Measurements from ENCODE around the gene PARG.
"Not testable (repeated sequence)": the region's sequence is repeated elsewhere in the genome, so short reads cannot be mapped to it uniquely, and the experiment has no call there.

Gene PARG

DNA sequence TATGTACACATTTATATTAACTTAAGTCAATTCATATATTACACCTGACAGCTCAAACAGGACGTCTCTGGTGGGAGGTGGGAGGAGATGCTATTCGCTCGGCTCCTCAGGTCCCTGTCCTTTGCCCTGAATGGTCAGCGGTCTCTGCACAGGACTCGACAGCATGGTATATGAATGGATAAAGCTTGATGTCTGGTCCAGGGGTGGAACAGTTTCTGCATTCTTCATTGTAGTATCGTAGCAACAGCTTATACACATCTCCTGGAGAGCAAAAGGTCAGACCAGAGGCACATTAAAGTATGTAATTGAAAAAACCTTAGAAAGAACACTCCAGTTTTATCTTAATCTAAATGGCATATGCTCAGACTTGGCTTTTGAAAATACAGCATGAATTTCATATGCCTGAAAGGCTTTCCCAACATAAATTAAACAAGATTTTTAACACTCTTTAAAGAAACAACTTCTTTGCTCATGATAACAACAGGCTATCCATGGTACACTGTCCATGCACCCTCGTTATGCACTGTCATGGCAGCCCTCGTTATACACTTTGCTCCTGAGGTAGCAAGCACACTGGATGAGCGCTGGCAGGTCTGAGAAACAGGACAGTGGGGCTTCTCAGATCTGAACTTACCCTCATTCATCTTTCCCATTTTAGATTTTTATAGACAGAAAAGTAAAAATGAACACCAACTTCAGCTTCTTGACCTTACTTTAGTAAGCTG, 122.4 kb downstream of the PARG start:
- no peak for DNase-seq

DNA sequence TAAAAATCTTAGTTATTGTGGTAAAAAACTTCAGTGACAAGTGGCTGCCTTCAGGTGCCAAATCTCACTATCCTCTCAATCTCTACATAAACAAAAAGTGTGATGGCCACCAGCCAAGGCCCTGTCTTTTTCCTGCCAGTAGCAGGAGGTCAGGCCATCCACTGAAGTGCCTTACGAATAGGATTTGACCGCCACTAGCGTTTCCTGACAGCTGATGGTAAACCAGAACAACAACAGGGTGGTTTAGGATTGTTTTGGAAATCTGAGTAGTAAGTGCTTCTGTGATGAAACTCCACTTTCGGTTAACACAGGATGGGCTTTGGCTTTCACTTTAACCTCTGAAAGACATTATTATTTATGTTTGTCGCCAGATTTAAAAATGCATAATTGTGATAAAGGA, 124.0 kb downstream of the PARG start:
- no peak for DNase-seq

- no peak for DNase-seq
Observed at GRCh38 chr10:49803988-49804387, 137.8 kb downstream of the PARG start.

GRCh38 chr10:49798275-49798674, 143.6 kb downstream of the PARG start:
- DNase-seq = no peak

GRCh38 chr10:49791100-49791499, 150.7 kb downstream of the PARG start:
- no peak for DNase-seq

DNA sequence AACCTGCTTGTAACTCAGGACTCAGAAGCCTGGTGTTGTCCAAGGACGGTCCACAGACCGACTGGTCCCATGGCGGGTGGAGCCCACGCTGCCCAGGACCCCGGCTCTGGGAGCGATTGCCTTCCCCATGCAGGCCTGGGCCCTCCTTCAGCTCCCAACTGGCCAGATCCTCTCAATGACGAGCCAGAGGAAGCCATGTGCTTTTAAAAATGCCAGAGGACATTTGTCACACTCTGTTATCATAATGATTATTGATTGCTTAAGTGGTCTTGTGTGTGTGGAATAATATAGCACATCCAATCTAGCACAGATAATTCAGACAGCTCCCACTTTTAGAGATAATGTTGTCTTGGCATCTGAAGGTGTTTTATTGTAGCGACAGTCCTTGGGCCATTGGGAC, 157.1 kb downstream of the PARG start:
- no peak for DNase-seq

GRCh38 chr10:49783645-49784044, 158.2 kb downstream of the PARG start:
- no peak for DNase-seq

- no peak for DNase-seq
Observed at GRCh38 chr10:49781247-49781646, 160.6 kb downstream of the PARG start.

DNA sequence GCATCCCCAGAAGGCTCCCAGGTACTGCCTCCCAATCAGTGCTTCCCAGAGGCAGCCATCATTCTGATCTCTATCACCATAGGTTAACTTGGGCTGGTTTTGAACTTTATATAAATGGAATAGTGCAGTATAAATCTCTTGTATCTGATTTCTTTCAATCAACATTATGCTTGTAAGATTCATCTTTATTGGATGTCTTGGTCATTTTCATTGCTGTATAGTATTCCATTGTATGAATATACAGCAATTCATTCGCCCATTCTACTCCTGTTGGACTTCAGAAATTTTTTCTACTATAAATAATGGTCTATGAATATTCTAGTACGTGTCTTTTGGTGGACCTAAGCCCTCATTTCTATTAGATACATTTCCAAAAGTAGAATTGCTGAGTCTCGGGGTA, 163.6 kb downstream of the PARG start:
- DNase-seq = no peak

GRCh38 chr10:49776851-49777250, 165.0 kb downstream of the PARG start:
- no peak for DNase-seq

- DNase-seq = no peak
Observed at GRCh38 chr10:49775014-49775413, 166.8 kb downstream of the PARG start.

DNA sequence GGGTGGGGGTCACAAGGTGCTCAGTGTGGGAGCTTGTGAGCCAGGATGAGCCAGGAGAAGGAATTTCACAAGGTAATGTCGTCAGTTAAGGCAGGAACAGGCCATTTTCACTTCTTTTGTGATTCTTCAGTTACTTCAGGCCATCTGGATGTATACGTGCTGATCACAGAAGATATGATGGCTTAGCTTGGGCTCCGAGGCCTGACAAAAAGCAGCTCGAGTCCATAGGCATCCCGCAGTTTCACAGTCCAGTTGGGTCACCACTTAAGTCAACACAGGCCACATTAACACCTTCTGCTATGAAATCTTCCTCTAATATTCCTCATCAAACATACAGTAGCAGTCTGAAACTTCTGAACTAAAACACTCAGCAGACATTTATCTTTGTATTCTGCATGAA, 168.9 kb downstream of the PARG start:
- DNase-seq = not testable (repeated sequence)

- not testable (repeated sequence) for DNase-seq
Observed at GRCh38 chr10:49771046-49771445, 170.8 kb downstream of the PARG start.

GRCh38 chr10:49769692-49770091, 172.1 kb downstream of the PARG start:
- no peak for DNase-seq

GRCh38 chr10:49768731-49769130, 173.1 kb downstream of the PARG start:
- no peak for DNase-seq

- no peak for DNase-seq
Observed at GRCh38 chr10:49768329-49768728, 173.5 kb downstream of the PARG start.
